Daoy (cell line): ENCODE results near the gene FAXC. TPM values are rescaled to one million over a fixed set of nuclear protein-coding genes. Genes with fewer than 3 reads are reported as not detected.
A peak's percentile ranks its signal among the peaks of the same experiment; 100 is the strongest.

Experiments
- DNase-seq: peaks from one replicate; pipeline ENCODE4 v3.0.0-alpha.2; 2015; ENCODE audit warnings: low read depth
- total RNA-seq: library from RNA; depleted of rRNA; stranded (reverse); fragments of >200 nt; shearing (Covaris generic); gene quantifications from 2 replicates; pipeline ENCODE4 v1.2.3, GENCODE V29; 2014; rRNA removed

Gene FAXC
- 4.7 and 12.2 TPM in 2 replicates for total RNA-seq

DNA sequence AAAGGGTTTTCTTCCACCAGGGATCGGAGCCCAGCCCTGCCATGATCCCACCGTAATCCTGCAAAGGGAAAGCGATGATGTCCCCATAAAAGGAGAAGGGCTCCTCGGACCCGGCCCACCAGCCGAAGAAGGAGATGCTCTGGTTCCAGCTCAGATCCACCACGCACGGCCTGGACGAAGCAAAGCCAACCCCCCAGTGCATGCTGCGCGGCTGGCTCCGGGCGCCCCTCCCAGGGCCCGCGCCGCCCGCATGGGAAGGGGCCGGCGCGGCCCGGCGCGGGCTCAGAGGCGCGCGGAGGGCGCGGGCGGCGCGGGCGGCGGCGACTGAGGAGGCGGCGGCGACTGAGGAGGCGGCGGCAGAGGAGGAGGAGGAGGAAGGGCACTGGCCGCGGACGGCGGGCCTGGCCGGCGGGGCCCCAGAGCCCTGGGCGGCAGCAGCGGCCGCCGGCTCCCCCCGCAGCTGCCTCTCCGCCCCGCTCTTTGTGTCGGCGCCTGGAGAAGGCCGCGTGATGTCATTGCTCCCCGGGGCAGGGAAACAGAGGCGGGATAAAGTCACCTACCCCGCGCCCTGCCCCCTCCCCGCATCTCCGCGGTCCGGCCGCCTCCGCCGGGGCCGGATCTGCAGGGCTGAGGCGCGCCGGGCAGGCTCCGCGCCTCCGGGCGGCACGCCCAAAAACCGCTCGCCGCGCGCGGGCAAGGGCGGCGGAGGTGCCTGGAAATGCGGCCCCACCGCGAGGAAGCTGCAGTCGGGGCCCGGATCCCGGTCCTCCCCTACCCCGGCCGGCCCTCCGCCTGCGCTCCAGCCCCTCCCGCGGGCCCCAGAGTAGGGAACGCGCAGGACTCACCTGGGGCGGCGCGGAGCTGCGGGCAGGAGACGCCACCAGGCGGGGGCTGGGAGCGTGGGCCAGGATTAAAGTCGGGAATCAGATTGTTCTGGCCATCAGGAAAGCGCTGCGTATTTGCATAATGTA lies at the start of gene FAXC:
Gene FAXC, minus strand, starts transcription at position 504 of the 971 bp plus-strand sequence. Its CDS starts 302 bp downstream, at position 202.
- DNase-seq, result peak; percentile 52

DNA sequence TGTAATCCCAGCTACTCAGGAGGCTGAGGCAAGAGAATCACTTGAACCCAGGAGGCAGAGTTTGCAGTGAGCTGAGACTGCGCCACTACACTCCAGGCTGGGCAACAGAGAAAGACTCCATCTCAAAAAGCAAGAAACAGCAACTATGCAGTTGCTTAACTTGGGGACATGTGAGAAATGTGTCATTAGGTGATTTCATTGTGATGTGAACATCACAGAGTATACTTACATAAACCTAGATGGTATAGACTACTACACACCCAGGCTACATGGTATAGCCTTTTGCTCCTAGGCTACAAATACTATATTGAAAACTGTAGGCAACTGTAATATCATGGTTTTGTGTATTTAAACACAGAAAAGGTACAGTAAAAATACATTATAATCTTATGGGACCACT lies 47.8 kb upstream of the FAXC start:
- DNase-seq, result no peak

DNA sequence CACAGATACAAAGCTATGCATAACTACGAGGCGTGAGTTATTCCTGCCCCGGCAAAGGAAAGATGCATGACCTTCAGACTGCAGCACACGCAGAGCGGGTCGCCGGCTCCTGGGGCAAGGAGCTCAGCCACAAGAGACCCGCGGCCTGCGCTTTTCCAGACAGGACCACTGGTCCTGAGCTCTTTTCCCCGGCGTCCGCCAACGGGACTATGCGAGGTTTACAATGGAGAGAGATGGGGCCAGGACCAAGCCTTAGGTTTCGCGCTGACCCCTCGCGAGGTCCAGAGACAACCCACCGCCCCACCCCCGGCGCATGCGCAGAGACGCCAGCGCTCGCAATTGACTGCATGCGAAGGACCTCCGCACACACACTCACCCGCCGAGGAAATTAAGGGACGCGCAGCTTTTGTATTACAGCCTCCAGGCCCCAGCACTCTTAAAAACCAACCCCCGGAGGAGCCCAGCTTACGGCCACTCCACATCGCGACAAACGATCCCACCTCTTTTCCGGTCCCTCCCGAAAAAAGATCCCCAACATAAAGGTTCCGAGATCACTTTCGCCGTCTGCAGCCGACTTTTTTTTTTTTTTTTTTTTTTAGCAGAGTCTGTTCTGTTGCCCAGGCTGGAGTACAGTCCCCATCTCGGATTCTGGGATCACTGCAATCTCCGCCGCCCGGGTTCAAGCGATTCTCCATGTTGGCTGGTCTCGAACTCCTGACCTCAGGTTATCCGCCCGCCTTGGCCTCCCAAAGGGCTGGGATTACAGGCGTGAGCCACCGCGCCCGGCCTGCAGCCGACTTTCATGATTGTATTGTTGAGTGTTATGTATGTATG lies 44.4 kb upstream of the FAXC start, which contains the start of gene COQ3:
Gene COQ3, minus strand, starts transcription at position 498 of the 834 bp plus-strand sequence. Its CDS starts 16 bp downstream, at position 482.
- DNase-seq, result peak; percentile 82

DNA sequence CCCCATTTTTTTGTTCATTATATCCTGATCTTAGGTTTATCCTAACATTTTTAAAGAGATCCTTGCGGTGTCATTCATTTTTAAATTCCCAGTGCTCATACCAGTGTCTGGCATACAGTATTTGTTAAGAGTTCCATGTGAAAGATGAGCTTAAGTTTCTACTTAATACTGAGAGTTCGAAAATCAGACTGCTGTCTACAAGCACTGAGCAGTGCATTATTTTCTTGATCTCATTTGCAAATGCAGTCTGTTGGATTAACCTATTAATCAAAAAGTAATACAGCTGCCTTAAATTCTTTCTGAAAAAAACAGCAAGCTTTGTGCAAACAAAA lies 43.9 kb upstream of the FAXC start:
- DNase-seq, result no peak

DNA sequence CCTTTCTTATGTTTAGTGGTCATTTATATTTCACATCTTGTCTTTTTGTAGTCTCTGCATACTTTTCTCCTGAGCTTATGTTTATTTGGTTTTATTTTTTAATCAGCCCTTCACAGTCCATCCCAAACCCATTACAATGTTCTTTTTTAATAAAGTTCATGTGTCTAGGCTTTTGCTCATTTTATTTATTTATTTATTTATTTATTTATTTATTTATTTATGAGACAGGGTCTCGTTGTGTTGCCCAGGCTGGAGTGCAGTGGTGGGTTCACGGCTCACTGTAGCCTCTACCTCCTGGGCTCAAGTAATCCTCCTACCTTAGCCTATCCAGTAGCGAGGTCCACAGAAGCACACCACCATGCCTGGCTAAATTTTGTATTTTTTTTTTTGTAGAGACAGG lies 41.4 kb upstream of the FAXC start:
- DNase-seq, result no peak

DNA sequence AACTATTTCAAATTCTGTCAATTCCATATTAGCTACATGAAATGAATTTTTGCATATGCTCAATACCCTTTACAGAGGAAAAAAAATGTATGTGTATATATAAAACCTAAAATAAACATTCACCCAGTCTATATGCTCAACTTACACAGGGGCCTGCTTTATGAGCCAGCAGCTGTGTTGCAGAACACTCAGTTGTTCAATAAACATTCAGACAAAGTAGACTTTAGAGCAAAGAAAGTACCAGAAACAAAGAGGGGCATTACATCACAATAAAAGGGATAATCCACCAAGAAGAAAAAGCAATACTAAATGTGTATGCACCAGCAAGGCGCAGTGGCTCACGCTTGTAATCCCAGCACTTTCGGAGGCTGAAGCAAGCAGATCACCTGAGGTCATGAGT lies 35.0 kb upstream of the FAXC start:
- no peak for DNase-seq

DNA sequence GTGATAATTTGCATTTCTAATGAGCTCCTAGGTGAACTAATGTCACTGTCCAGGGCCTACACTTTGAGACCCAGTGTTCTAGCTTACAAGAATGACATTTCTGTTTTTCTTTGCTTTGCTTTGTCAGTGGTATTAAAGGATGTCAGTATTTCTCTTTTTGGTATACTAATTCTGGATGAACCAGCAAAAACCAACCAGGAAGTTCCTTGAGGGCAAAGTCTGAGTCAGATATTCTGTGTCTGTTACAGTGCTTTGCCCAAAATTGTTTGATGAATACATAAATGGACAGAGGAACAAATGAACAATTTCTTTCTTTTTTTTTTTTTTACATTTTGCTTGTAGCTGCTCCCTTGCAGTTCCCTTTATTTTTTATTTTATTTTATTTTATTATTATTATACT lies 29.2 kb upstream of the FAXC start:
- DNase-seq, result no peak

DNA sequence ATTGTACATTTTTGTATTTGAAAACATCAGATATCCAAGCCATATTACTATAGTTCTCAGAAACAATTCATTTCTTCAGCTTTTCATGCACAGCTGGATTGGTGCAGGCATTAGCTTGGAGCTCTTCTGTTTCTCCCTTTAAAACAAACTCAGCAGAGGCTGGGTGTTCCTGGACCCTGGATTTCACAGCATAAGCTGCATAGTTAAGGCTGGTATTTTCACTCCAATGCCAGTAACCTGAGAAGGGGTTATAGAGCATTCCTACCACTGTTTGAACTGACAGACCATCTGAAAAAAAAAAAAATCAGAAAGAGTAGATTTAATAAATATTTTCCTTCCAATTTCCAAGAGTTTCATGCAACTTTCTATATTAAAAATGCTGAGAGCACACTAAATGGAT lies 20.1 kb upstream of the FAXC start:
- no peak for DNase-seq

DNA sequence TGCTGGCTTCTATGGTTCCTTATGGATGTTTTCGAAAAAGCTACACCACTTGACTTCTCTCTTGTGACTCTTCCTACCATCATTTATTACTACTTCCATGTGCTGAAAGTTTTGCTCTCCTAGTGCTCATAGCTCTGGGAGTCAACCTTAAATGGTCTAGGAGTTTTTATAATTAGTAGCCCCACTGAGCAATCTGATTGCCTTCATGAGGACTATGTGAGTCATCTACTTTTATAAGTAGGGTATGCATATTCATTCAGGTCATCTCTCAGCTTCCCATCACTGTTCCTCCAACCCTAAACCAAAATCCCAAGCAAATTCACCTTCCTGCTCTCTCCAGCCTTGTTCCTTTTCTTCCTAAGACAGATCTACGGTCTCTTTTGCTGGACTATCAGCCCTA lies 17.4 kb upstream of the FAXC start:
- DNase-seq, result no peak

DNA sequence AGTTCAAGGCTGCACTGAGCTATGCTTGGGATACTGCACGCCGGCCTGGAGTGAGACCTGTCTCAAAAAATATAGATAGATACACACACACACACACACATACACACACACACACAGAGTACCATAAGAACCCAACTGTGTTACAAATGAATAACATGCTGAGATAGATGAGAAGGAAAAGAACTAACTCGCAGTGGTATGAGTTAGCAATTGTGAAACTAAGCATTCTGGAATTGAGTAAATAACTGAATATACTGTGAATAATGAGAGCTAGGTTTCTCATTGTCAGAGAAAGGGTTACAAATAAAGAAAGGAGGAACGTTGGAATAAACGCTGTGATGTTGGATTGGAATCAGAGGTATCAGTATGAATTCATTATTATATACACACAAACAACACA lies 14.6 kb upstream of the FAXC start:
- no peak for DNase-seq

DNA sequence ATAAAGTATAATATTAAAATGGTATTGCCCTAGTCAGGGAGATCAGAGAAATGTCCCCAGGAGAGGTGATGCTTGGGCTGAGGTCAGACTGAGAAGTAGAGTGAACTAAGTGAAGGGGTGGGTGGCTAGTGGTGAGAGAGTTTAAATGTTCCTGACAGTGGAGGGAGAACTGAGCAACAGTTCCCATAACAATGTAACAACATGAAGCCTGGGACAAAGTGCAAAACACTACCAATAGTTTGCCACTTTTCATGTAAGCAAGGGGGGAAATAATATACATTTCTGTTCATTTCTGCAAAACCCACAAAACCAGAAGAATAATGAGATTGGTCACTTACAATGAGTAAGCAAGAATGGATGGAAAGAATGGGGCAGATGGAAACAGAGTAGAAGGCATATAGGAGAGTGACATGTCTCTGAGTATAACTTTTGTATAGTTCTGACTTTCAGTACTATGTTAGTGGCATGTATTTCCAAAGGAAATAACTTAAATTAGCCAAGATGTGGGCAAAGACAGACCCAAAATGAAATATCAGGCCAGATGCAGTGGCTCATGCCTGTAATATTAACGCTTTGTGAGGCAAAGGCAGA lies 13.3 kb upstream of the FAXC start:
- DNase-seq, result no peak

DNA sequence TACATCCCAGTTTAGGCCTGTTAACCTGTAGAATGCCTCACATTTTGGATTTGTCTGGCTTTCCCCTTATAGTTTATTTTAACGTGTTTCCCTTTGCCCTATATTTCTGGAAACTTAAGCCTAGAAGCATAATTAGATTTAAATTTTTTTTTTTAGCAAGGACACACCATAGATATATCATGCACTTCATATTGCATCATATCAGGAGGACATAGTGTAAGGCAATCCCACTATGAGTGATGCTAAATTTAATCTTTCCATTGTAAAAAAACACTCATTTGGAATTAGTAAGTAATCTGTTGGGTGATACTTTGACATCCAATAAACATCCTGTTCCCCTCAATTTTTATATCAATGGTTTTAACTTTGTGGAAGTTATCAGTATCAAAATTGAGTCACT lies 10.3 kb upstream of the FAXC start:
- DNase-seq, result no peak

DNA sequence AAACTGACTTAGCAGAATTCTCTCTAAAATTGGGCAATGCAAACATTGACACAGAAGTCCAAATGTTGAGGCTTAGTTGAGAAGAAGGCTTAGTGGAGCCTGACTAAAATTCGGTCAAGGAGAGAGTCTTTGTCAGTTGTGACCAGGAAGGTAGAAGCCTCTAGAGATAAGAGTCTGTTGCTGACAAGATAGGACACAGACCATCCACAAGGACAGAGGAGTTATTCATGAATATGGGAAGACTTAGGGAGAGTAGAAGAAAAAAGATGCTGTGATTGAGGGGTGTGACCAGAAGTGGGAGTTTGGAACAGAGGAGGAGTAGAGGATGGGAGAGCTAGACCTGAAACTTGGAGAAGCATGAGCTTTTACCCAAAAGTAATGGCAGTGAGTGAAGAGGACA lies 7.2 kb upstream of the FAXC start:
- no peak for DNase-seq

DNA sequence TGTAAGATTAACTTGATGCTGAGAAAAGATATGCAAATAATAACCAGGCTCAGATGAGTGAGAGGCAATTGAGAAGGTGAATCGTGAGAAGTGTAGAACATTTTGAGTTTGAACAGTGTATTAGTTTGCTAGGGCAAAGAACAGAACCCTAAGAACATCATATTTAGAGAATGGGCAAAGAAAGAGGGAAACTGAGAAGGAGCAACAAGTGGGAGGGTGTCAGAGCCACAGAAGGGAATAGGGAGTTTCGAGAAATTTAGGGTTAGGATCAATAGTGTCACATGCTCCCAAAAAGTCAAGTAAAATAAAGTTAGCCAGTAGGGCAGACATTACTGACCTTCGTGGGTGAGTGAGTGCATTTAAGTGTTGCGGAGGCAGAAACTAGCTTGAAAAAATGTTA lies 5.5 kb upstream of the FAXC start:
- no peak for DNase-seq

DNA sequence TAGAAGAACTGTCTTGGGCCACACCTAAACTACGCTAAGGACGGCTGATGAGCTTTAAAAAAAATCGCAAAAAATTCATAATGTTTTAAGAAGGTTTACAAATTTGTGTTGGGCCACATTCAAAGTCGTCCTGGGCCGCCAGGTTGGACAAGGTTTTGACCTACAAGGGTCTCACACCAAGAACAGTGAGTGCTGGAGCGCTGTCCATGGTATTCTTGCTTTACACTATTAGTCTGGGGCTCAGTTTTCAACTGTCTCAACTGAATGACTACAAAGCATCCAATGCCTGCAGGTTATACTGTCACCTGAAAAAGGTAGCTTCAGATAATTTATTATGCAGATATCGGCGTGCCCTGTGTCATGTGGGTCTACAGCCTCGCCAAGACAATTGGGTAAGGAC lies 3.7 kb upstream of the FAXC start:
- no peak for DNase-seq

DNA sequence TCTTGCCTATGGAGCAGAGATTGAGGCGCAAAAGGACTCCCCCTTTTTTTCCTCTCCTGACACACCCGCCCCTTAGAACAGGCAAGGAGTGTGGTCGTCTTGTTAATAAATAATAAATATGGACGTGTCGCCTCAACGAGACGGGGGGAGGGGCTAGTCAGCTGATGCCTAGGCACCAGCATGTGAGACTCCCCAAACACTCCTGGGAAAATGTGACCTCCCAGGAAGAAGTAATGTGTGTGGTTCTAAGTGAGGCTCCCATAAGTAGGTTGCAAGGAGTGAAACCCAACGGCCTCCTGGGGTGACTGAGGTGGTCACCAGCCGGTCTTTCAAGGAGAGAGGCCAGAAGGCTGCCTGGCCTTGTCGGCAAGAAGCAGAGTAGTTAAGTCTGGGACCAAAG lies 1.1 kb upstream of the FAXC start:
- no peak for DNase-seq

DNA sequence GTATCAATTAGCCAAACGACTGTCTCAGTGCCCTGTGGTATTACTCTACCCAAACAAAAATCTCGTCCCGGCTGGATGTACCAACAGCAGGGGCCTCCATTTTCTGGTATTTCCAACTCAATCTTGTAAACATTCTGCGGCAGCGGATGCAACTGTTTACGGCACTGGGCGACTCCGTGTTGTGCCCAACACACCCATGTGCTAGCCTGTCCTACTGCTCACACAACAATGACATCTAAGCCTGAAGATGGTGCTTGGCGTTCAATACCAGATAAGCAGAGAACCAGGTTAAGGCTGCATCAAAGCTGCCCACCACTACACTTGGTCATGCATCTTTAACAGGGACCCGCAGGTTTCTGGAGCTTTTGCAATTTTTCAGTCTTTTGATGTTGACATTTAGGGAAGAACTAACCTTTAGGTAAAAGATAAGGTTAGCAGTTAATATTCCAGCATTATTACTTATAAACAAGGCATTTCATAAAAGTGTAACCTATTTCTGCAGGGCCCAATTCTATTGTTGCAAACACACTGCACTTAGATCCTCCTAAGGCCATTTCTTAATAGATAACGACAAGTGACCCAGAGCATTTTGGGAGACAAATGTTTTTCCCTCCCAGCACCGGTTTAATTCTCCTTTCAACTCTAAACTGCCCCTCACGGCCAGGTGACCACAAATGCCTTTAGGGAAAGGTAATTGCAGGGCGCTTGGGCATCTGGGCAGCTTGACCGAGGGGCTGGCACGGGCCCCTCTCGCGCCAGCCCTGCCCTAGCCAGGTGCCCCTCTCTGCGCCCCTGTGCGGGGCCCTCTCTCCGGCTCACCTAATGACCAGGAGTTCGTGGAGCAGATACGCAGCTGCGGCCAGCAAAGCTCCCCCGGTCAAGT lies 945 bp downstream of the FAXC start:
- DNase-seq, result no peak

DNA sequence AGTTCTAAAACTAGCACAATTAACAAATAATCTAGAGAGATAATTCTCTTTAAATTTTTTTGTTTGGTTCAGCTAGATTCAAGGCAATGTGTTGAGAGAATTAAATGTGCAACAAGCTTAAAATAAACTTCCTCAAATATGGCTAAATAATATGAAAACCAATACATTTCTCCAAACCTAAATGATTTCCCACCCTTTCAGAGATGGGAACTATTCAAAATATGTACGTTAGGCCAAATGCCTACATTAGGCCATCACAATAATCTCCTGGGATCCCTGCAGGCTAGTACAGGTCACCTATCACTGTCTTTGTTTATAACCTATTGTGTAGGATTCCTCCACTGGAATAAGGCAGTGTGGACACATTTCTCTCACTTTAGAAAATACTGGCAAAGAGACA lies 1.7 kb downstream of the FAXC start:
- no peak for DNase-seq

DNA sequence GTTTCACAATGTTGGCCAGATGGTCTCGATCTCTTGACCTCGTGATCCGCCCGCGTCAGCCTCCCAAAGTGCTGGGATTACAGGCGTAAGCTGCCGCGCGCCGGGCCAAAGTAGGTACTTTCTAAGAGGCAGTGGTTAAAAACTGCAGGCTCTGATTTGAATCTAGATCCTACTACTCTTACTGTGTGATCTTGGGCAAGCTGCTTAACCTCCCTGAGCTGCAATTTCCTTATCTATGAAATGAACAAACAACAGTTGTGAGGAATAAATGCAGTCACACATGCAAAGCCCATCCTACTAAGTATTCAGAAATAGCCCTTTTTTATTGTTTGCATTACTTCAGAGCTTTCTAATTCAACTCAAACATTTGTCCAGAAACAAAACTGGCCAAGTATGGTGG lies 2.9 kb downstream of the FAXC start:
- DNase-seq, result no peak

DNA sequence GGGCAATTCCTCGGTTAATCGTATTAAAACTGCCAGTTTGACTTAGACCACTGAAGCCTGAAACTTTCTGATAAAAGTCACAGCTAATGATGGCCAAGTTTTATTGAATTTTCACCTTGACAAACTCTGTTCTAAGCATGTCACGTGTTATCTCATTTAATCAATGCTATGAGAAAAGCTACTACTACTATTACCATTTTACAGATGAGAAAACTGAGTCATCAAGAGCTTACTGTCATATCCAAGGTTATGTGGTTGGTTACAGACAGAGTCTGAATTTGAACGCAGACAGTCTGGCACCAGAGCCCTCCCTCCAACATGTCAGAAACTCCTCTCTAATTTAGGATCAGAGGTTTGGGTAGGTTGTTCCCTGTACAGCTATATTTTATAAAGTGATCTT lies 4.3 kb downstream of the FAXC start:
- DNase-seq, result no peak

DNA sequence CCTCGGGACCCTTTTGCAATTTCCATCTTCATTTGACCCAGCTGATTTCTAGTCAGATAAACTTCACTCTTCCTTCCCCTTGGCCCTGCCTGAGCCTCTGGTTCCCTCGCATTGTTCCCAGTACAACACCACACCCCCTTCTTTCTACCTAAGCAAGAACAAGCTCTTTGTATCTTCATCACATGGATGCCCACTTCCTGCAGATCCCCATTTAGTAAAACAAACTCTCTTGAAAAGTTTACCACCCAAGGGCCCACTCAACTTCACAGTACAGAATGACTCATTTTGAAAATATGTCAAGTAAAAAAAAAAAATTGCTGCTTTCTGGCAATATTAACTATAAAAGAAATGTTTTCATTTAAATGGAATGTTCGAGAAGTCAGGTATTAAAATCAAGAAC lies 5.2 kb downstream of the FAXC start:
- DNase-seq, result peak; percentile 79
